GM18520 (cell line): ENCODE results near the gene SMAD9.
"Not testable (repeated sequence)": the region's sequence is repeated elsewhere in the genome, so short reads cannot be mapped to it uniquely, and the experiment has no call there.

Source experiments
- ATAC-seq: cut with Tn5 transposase; IDR thresholded peaks from one replicate; pipeline ENCODE4 v1.9.1; 2021; ENCODE audit not compliant: unreplicated experiment

SMAD9 gene

GRCh38 chr13:36912973-36913372 lies 7.1 kb downstream of the SMAD9 start:
- ATAC-seq: no peak

GRCh38 chr13:36912369-36912768 lies 7.7 kb downstream of the SMAD9 start:
- no peak for ATAC-seq

- ATAC-seq: no peak
Measured at GRCh38 chr13:36910545-36910944, 9.5 kb downstream of the SMAD9 start.

- ATAC-seq: no peak
Measured at GRCh38 chr13:36907821-36908220, 12.2 kb downstream of the SMAD9 start.

GRCh38 chr13:36907266-36907665 lies 12.8 kb downstream of the SMAD9 start:
- no peak for ATAC-seq

- ATAC-seq: no peak
Measured at GRCh38 chr13:36905944-36906343, 14.1 kb downstream of the SMAD9 start.

- no peak for ATAC-seq
Measured at GRCh38 chr13:36903925-36904595, 16.0 kb downstream of the SMAD9 start.

- ATAC-seq: no peak
Measured at GRCh38 chr13:36897054-36897616, 22.9 kb downstream of the SMAD9 start.

- no peak for ATAC-seq
Measured at GRCh38 chr13:36891752-36892151, 28.3 kb downstream of the SMAD9 start.

GRCh38 chr13:36888645-36889044 lies 31.4 kb downstream of the SMAD9 start:
- no peak for ATAC-seq

GRCh38 chr13:36887758-36888521 lies 32.1 kb downstream of the SMAD9 start:
- no peak for ATAC-seq

- ATAC-seq: no peak
Measured at GRCh38 chr13:36885901-36886300, 34.1 kb downstream of the SMAD9 start.

- no peak for ATAC-seq
Measured at GRCh38 chr13:36884235-36884634, 35.8 kb downstream of the SMAD9 start.

- no peak for ATAC-seq
Measured at GRCh38 chr13:36883824-36884223, 36.2 kb downstream of the SMAD9 start.

- not testable (repeated sequence) for ATAC-seq
Measured at GRCh38 chr13:36883392-36883791, 36.6 kb downstream of the SMAD9 start.

- no peak for ATAC-seq
Measured at GRCh38 chr13:36882829-36883390, 37.1 kb downstream of the SMAD9 start.

GRCh38 chr13:36880961-36881360 lies 39.1 kb downstream of the SMAD9 start:
- ATAC-seq: no peak

GRCh38 chr13:36879218-36879938 lies 40.7 kb downstream of the SMAD9 start:
- no peak for ATAC-seq

GRCh38 chr13:36875961-36876360 lies 44.1 kb downstream of the SMAD9 start:
- ATAC-seq: no peak

GRCh38 chr13:36875431-36875830 lies 44.6 kb downstream of the SMAD9 start:
- ATAC-seq: no peak

GRCh38 chr13:36872621-36873020 lies 47.4 kb downstream of the SMAD9 start:
- no peak for ATAC-seq
